Medulla oblongata (tissue), 1 donor: Measurements from ENCODE around the gene RSKR.
"Not testable (repeated sequence)": the region's sequence is repeated elsewhere in the genome, so short reads cannot be mapped to it uniquely, and the experiment has no call there.

ENCODE experiments used
- DNase-seq: peaks from one replicate; pipeline ENCODE4 v3.0.0-alpha.2; 2015; ENCODE audit errors: extremely low spot score

Gene RSKR

GRCh38 chr17:28623696-28624095 lies 9.7 kb upstream of the RSKR start:
- DNase-seq = no peak

- DNase-seq = no peak
These were observed 8.2 kb upstream of the RSKR start for GRCh38 chr17:28622186-28622585.

GRCh38 chr17:28620010-28620409 lies 6.0 kb upstream of the RSKR start:
- DNase-seq = no peak

- DNase-seq = no peak
These were observed 4.5 kb upstream of the RSKR start for GRCh38 chr17:28618464-28618863.

GRCh38 chr17:28616281-28616680 lies 2.3 kb upstream of the RSKR start:
- no peak for DNase-seq

GRCh38 chr17:28615260-28615940 lies 1.4 kb upstream of the RSKR start:
- DNase-seq = no peak

GRCh38 chr17:28612936-28613872 lies 781 bp downstream of the RSKR start:
- peak; percentile 62 for DNase-seq

GRCh38 chr17:28612531-28612930 lies 1.5 kb downstream of the RSKR start:
- no peak for DNase-seq

- DNase-seq = no peak
These were observed 3.6 kb downstream of the RSKR start for GRCh38 chr17:28610376-28610775.

GRCh38 chr17:28604031-28604430 lies 10.0 kb downstream of the RSKR start:
- DNase-seq = not testable (repeated sequence)

- DNase-seq = peak; percentile 45
These were observed 14.4 kb downstream of the RSKR start for GRCh38 chr17:28599311-28600184.

- peak; percentile 93 for DNase-seq
These were observed 15.1 kb downstream of the RSKR start, which contains the start of gene SPAG5 for GRCh38 chr17:28598799-28599310. TSS of gene SPAG5 (minus strand) at chr17:28599025. CDS start at chr17:28598946, 79 bp downstream.

- DNase-seq = no peak
These were observed 15.6 kb downstream of the RSKR start for GRCh38 chr17:28598389-28598788.

- DNase-seq = no peak
These were observed 16.2 kb downstream of the RSKR start for GRCh38 chr17:28597606-28598383.

GRCh38 chr17:28592260-28592659 lies 21.7 kb downstream of the RSKR start:
- no peak for DNase-seq

- no peak for DNase-seq
These were observed 28.1 kb downstream of the RSKR start for GRCh38 chr17:28585851-28586250.

GRCh38 chr17:28584434-28584833 lies 29.6 kb downstream of the RSKR start:
- DNase-seq = no peak

- DNase-seq = no peak
These were observed 31.5 kb downstream of the RSKR start for GRCh38 chr17:28582513-28582912.

GRCh38 chr17:28580959-28581358 lies 33.0 kb downstream of the RSKR start:
- DNase-seq = no peak

- DNase-seq = no peak
These were observed 34.5 kb downstream of the RSKR start for GRCh38 chr17:28579526-28579925.
